Mesendoderm (in vitro differentiated cells): Measurements from ENCODE around the gene PLS3.
"Not testable (repeated sequence)": the region's sequence is repeated elsewhere in the genome, so short reads cannot be mapped to it uniquely, and the experiment has no call there.

Experiments used
- DNase-seq: peaks from one replicate; pipeline ENCODE4 v3.0.0; 2013
- H2AK5ac ChIP-seq: 2 replicates; pipeline ENCODE4 v1.6.1; 2013; ENCODE audit warnings: low read length, inconsistent platforms
- H2BK120ac ChIP-seq: 2 replicates; pipeline ENCODE4 v1.6.1; 2013; ENCODE audit warnings: low read depth, mild to moderate bottlenecking, low read length, moderate library complexity, mixed read lengths
- H2BK15ac ChIP-seq: replicated peaks from 2 replicates; pipeline ENCODE4 v1.6.1; 2013; ENCODE audit warnings: low read depth, mild to moderate bottlenecking, moderate library complexity
- H2BK5ac ChIP-seq: 2 replicates; pipeline ENCODE4 v1.6.1; 2013; ENCODE audit warnings: low read length, inconsistent platforms
- H3K18ac ChIP-seq: 2 replicates; pipeline ENCODE4 v1.6.1; 2013; ENCODE audit warnings: mild to moderate bottlenecking, low read length, mixed read lengths
- H3K23ac ChIP-seq: one replicate; pipeline ENCODE4 v1.6.1; 2013; ENCODE audit warnings: low read length
- H3K27ac ChIP-seq: 2 replicates; pipeline ENCODE4 v1.5.1; 2013; ENCODE audit warnings: low read depth, mild to moderate bottlenecking, inconsistent platforms, low read length, moderate library complexity
- H3K27me3 ChIP-seq: 2 replicates; pipeline ENCODE4 v1.6.1; 2013; ENCODE audit warnings: low read length, control low read depth, mild to moderate bottlenecking, inconsistent platforms; ENCODE audit not compliant: insufficient read depth, poor library complexity
- H3K36me3 ChIP-seq: 2 replicates; pipeline ENCODE4 v1.6.1; 2013; ENCODE audit warnings: low read length, inconsistent platforms; ENCODE audit not compliant: control insufficient read depth, insufficient read depth
- H3K4ac ChIP-seq: one replicate; pipeline ENCODE4 v1.6.1; 2013; ENCODE audit warnings: low read depth, mild to moderate bottlenecking, low read length, moderate library complexity
- H3K4me1 ChIP-seq: 2 replicates; pipeline ENCODE4 v1.6.1; 2013; ENCODE audit warnings: low read depth, low read length, inconsistent platforms; ENCODE audit not compliant: control insufficient read depth
- H3K4me2 ChIP-seq: 2 replicates; pipeline ENCODE4 v1.6.1; 2013; ENCODE audit warnings: low read length
- H3K4me3 ChIP-seq: 2 replicates; pipeline ENCODE4 v1.5.1; 2013; ENCODE audit warnings: mild to moderate bottlenecking, low read length
- H3K56ac ChIP-seq: one replicate; pipeline ENCODE4 v1.6.1; 2013; ENCODE audit warnings: low read length
- H3K79me1 ChIP-seq: 2 replicates; pipeline ENCODE4 v1.6.1; 2013; ENCODE audit warnings: low read length, inconsistent platforms
- H3K79me2 ChIP-seq: 2 replicates; pipeline ENCODE4 v1.6.1; 2013; ENCODE audit warnings: mild to moderate bottlenecking, low read length; ENCODE audit not compliant: control insufficient read depth, insufficient read depth
- H3K9ac ChIP-seq: 2 replicates; pipeline ENCODE4 v1.6.1; 2013; ENCODE audit warnings: low read length, inconsistent platforms
- H4K5ac ChIP-seq: one replicate; pipeline ENCODE4 v1.6.1; 2013; ENCODE audit warnings: low read length
- H4K8ac ChIP-seq: one replicate; pipeline ENCODE4 v1.6.1; 2013; ENCODE audit warnings: low read depth, mild to moderate bottlenecking, control low read depth, low read length, moderate library complexity
- WGBS: extraction: QIAGEN DNeasy Blood & Tissue Kit; methylation state at CpG from one replicate; pipeline ENCODE4 v1.1.7; 2013; ENCODE audit warnings: low lambda C conversion rate, missing lambda C conversion rate; ENCODE audit not compliant: insufficient coverage; ENCODE audit errors: extremely low coverage; 5-methylcytosine and 5-hydroxymethylcytosine counted together

PLS3 gene

GRCh38 chrX:115633397-115633796 lies 72.4 kb downstream of the PLS3 start:
- DNase-seq, H2AK5ac ChIP-seq, H3K36me3 ChIP-seq, H3K27ac ChIP-seq, H3K23ac ChIP-seq, H3K4me2 ChIP-seq, H3K4ac ChIP-seq, H2BK120ac ChIP-seq, H3K4me1 ChIP-seq, H2BK5ac ChIP-seq, H3K9ac ChIP-seq, H2BK15ac ChIP-seq, H3K79me2 ChIP-seq, H3K27me3 ChIP-seq, H4K5ac ChIP-seq, H3K4me3 ChIP-seq, H4K8ac ChIP-seq, H3K79me1 ChIP-seq, H3K18ac ChIP-seq, H3K56ac ChIP-seq: not testable (repeated sequence)
- no CpG with 5 or more reads among the region's 5 CpGs for WGBS

GRCh38 chrX:115639334-115639880 lies 78.4 kb downstream of the PLS3 start:
- Histone ChIP-seq H2AK5ac (no peak overlapping the region), H3K4me1 (no peaks in the 10 kb centered on the region), H2BK120ac (no peak overlapping the region), H3K9ac (no peak overlapping the region), H3K4me3 (no peak overlapping the region), H2BK15ac (no peak overlapping the region), H3K27me3 (no peaks in the 10 kb centered on the region), H2BK5ac (no peak overlapping the region), H3K4ac (no peak overlapping the region), H4K8ac (no peak overlapping the region), H3K27ac (no peak overlapping the region), H3K18ac (no peak overlapping the region), H3K23ac (no peak overlapping the region), H3K79me2 (no peaks in the 10 kb centered on the region), H3K56ac (no peak overlapping the region), H4K5ac (no peak overlapping the region), H3K79me1 (no peaks in the 10 kb centered on the region), H3K36me3 (no peaks in the 10 kb centered on the region), H3K4me2 (no peak overlapping the region)
- WGBS: no CpG with 5 or more reads among the region's 5 CpGs
- DNase-seq: no peak

GRCh38 chrX:115642311-115642710 lies 81.3 kb downstream of the PLS3 start:
- no peak overlapping the region for H4K8ac ChIP-seq
- DNase-seq: peak; percentile 23
- H3K56ac ChIP-seq: no peak overlapping the region
- no peak overlapping the region for H3K27ac ChIP-seq
- H3K4me1 ChIP-seq: no peaks in the 10 kb centered on the region
- H3K79me1 ChIP-seq: no peaks in the 10 kb centered on the region
- no peak overlapping the region for H2BK5ac ChIP-seq
- no peak overlapping the region for H3K4me3 ChIP-seq
- no peak overlapping the region for H2BK120ac ChIP-seq
- no peak overlapping the region for H2BK15ac ChIP-seq
- H3K9ac ChIP-seq: no peak overlapping the region
- H3K4ac ChIP-seq: no peak overlapping the region
- no peaks in the 10 kb centered on the region for H3K27me3 ChIP-seq
- no peak overlapping the region for H2AK5ac ChIP-seq
- no peak overlapping the region for H3K23ac ChIP-seq
- no peak overlapping the region for H4K5ac ChIP-seq
- WGBS: no CpG with 5 or more reads among the region's 2 CpGs
- H3K36me3 ChIP-seq: no peaks in the 10 kb centered on the region
- H3K18ac ChIP-seq: no peak overlapping the region
- no peak overlapping the region for H3K4me2 ChIP-seq
- H3K79me2 ChIP-seq: no peaks in the 10 kb centered on the region

GRCh38 chrX:115642895-115643530 lies 82.0 kb downstream of the PLS3 start:
- Histone ChIP-seq H2AK5ac (no peak overlapping the region), H2BK15ac (no peak overlapping the region), H2BK5ac (no peak overlapping the region), H3K4me3 (no peak overlapping the region), H3K9ac (no peak overlapping the region), H3K36me3 (no peaks in the 10 kb centered on the region), H3K4me2 (no peak overlapping the region), H3K4me1 (no peaks in the 10 kb centered on the region), H4K8ac (no peak overlapping the region), H4K5ac (no peak overlapping the region), H2BK120ac (no peak overlapping the region), H3K27me3 (no peaks in the 10 kb centered on the region), H3K4ac (no peak overlapping the region), H3K79me1 (no peaks in the 10 kb centered on the region), H3K56ac (no peak overlapping the region), H3K27ac (no peak overlapping the region), H3K18ac (no peak overlapping the region), H3K79me2 (no peaks in the 10 kb centered on the region), H3K23ac (no peak overlapping the region)
- peak; percentile 28 for DNase-seq
- no CpG with 5 or more reads among the region's 5 CpGs for WGBS

GRCh38 chrX:115644397-115644796 lies 83.4 kb downstream of the PLS3 start:
- H3K4ac ChIP-seq, H3K27me3 ChIP-seq, H3K27ac ChIP-seq, H3K18ac ChIP-seq, DNase-seq, H4K8ac ChIP-seq, H4K5ac ChIP-seq, H3K79me1 ChIP-seq, H3K36me3 ChIP-seq, H3K4me3 ChIP-seq, H2AK5ac ChIP-seq, H3K4me1 ChIP-seq, H3K56ac ChIP-seq, H2BK5ac ChIP-seq, H3K9ac ChIP-seq, H2BK120ac ChIP-seq, H3K23ac ChIP-seq, H3K4me2 ChIP-seq, H2BK15ac ChIP-seq, H3K79me2 ChIP-seq: not testable (repeated sequence)
- WGBS: no CpG with 5 or more reads among the region's 5 CpGs
